Measurements from ENCODE around the gene OR56B1. TPM values are rescaled to one million over a fixed set of nuclear protein-coding genes. Genes with fewer than 3 reads are reported as not detected.

OR56B1 gene
- total and polyA plus RNA-seq, 2 of the 13 experiments (the other 11 are each of a cell fraction or from before 2014, with no cell fraction given): not detected

- no peak for DNase-seq (ENCODE audit: low spot score)
- Histone ChIP-seq H3K4me1 (ENCODE audit: insufficient read depth, low read length) (peaks cover 4% of the 10 kb centered on the region), H4K20me1 (ENCODE audit: insufficient read depth, low read length) (no peaks in the 10 kb centered on the region), H3K9me3 (ENCODE audit: low read length) (no peaks in the 10 kb centered on the region), H3K9ac (ENCODE audit: insufficient read depth, low read depth, low read length) (no peak overlapping the region), H2AFZ (ENCODE audit: low read length) (no peak overlapping the region), H3K79me2 (ENCODE audit: insufficient read depth, low read length) (no peaks in the 10 kb centered on the region), H3K27ac (ENCODE audit: extremely low read length, insufficient read depth, low read length) (no peak overlapping the region), H3K4me2 (ENCODE audit: low read depth, low read length) (no peak overlapping the region), H3K27me3 (ENCODE audit: control insufficient read depth in 1 of 2, insufficient read depth in 2 of 2, low read length in 2 of 2) (no peaks in the 10 kb centered on the region; a peak in 1 of 5 replicates), H3K4me3 (replicated peaks in 1 of 3; ENCODE audit: insufficient read depth in 1 of 3, low read depth in 2 of 3, low read length in 3 of 3) (no peak overlapping the region), H3K36me3 (replicated peaks in 1 of 2; ENCODE audit: control insufficient read depth in 1 of 2, insufficient read depth in 2 of 2, low read length in 2 of 2) (no peaks in the 10 kb centered on the region)
- no peak for FAIRE-seq
- CTCF ChIA-PET (ENCODE audit: low intra/inter-chr PET ratio, low total read pairs): no interaction called here
- intact Hi-C loops (cut with micrococcal nuclease; ENCODE audit: unreplicated experiment): no loop called here
- POLR2A ChIA-PET: no interaction called here
- ATAC-seq: no peak
- BruUV-seq (replicated peaks): no TSS peak
- in situ Hi-C loops (cut with HindIII; ENCODE audit: extremely low pct_ligation_motif_present, low pct_unique_long_range_greater_than_20kb): no loop called here
- TF ChIP-seq ZNF574 (CRISPR knock-in tag; IDR thresholded peaks at IDR 0.05): no peak
- no peak for TF ChIP-seq LRRFIP1 (CRISPR knock-in tag; conservative IDR thresholded peaks at IDR 0.05)
- no peak for TF ChIP-seq ELF1 (CRISPR knock-in tag; IDR thresholded peaks at IDR 0.05)
- no peak for TF ChIP-seq PBX3 (CRISPR knock-in tag; IDR thresholded peaks at IDR 0.05; ENCODE audit: borderline replicate concordance)
- no peak for TF ChIP-seq CBX1 (IDR thresholded peaks at IDR 0.05; ENCODE audit: low read depth)
- TF ChIP-seq ZNF660 (CRISPR knock-in tag; IDR thresholded peaks at IDR 0.05; ENCODE audit: borderline replicate concordance, low read depth): no peak
- TF ChIP-seq FOXA3 (CRISPR knock-in tag; IDR thresholded peaks at IDR 0.05): no peak
- no peak for TF ChIP-seq TFDP1 (CRISPR knock-in tag; IDR thresholded peaks at IDR 0.05; ENCODE audit: borderline replicate concordance)
- WGBS (ENCODE audit: low lambda C conversion rate): 0% methylated on average over 1 of the region's 1 CpG
Observed at GRCh38 chr11:5727691-5728090, 8.6 kb upstream of the OR56B1 start.

All from HepG2 (cell line).